Body of pancreas (tissue), 4 donors: ENCODE measurements around the gene MUC5B. TPM values are rescaled to one million over a fixed set of nuclear protein-coding genes. Genes with fewer than 3 reads are reported as not detected.

ENCODE experiments used
- ATAC-seq: fragments of 150-250 bp; one replicate; pipeline ENCODE4 v1.9.1; 2016
- DNase-seq, 4 donors: peaks; one replicate each; pipeline ENCODE4 v3.0.0-alpha.2; 2019
- H3K27ac ChIP-seq, 4 donors: fragments of 200-600 bp; sonication (generic); 1 replicate in 3 of 4; 2 replicates in 1 of 4; pipeline versions ENCODE4 v1.5.1 to v1.6.1; 2016 to 2019; ENCODE audit warnings: mild to moderate bottlenecking in 1 of 4, mixed read lengths in 1 of 4, moderate library complexity in 1 of 4
- H3K27me3 ChIP-seq, 2 donors: fragments of 200-600 bp; sonication (generic); one replicate each; pipeline ENCODE4 v1.6.0; 2016; ENCODE audit warnings: mild to moderate bottlenecking in 1 of 2
- H3K36me3 ChIP-seq, 2 donors: fragments of 200-600 bp; sonication (generic); replicated peaks in 1 of 2; 2 replicates each; pipeline ENCODE4 v1.5.1; 2016; ENCODE audit warnings: low read depth in 2 of 2; ENCODE audit not compliant: insufficient read depth in 1 of 2
- H3K4me1 ChIP-seq: fragments of 200-600 bp; sonication (generic); one replicate; pipeline ENCODE4 v1.6.0; 2016
- H3K4me3 ChIP-seq, 2 donors: fragments of 200-600 bp; sonication (generic); 1 replicate in 1 of 2; 2 replicates in 1 of 2; pipeline ENCODE4 v1.5.1; 2016 to 2019
- H3K9me3 ChIP-seq, 3 donors: fragments of 200-600 bp; sonication (generic); 1 replicate in 2 of 3; 2 replicates in 1 of 3; pipeline ENCODE4 v1.5.1; 2016
- CTCF ChIP-seq, 7 experiments: fragments of 450-650 bp in 4 of 7; fragments of 200-600 bp in 3 of 7; sonication (generic) in 3 of 7; IDR thresholded peaks; one replicate each; pipeline ENCODE4 v1.5.1; 2016 to 2019; ENCODE audit warnings: antibody characterized with exemption in 7 of 7
- POLR2A ChIP-seq, 3 donors: fragments of 450-650 bp; IDR thresholded peaks; one replicate each; pipeline ENCODE4 v1.6.1; 2016; ENCODE audit warnings: antibody characterized with exemption in 3 of 3, mild to moderate bottlenecking in 2 of 3
- WGBS, 2 donors: methylation state at CpG; one replicate each; pipeline ENCODE4 v1.1.5; 2017; 5-methylcytosine and 5-hydroxymethylcytosine counted together
- intact Hi-C: fragments of 100-400 bp; cut with DNase I; formaldehyde crosslinking; loops from one replicate; pipeline ENCODE4 v1.15.1; 2023
- total RNA-seq, 2 donors: library from RNA; depleted of rRNA; stranded (reverse); fragments of >200 nt; gene quantifications; one replicate each; pipeline ENCODE4 v1.1.0, GENCODE V29; 2016

MUC5B gene
- total RNA-seq, 2 donors from 2014 or later, result 4.6 to 11.4 TPM

GRCh38 chr11:1276041-1276790 lies 53.4 kb downstream of the MUC5B start:
- peaks cover 12 to 18% of the 10 kb centered on the region in 2 donors for H3K36me3 ChIP-seq
- H3K27me3 ChIP-seq, result no peaks in the 10 kb centered on the region
- H3K4me3 ChIP-seq, result no peak overlapping the region
- WGBS, 2 donors, result 84 to 85% methylated on average over 11 to 30 of the region's 32 CpGs
- no peak for TF ChIP-seq CTCF (IDR thresholded peaks at IDR 0.05)
- no peak for TF ChIP-seq POLR2A (IDR thresholded peaks at IDR 0.05)
- ATAC-seq, result no peak
- H3K27ac ChIP-seq, result no peak overlapping the region
- intact Hi-C loops, result no loop called here
- DNase-seq, result no peak
- H3K9me3 ChIP-seq, result no peaks in the 10 kb centered on the region
- H3K4me1 ChIP-seq, result no peaks in the 10 kb centered on the region

GRCh38 chr11:1276866-1277615 lies 54.2 kb downstream of the MUC5B start:
- Histone ChIP-seq H3K27me3 (no peaks in the 10 kb centered on the region), H3K36me3 (peaks cover 12 to 23% of the 10 kb centered on the region in 2 donors), H3K27ac (no peak overlapping the region), H3K4me3 (no peak overlapping the region), H3K4me1 (no peaks in the 10 kb centered on the region), H3K9me3 (no peaks in the 10 kb centered on the region)
- TF ChIP-seq POLR2A (IDR thresholded peaks at IDR 0.05) (no peak), CTCF (IDR thresholded peaks at IDR 0.05) (no peak)
- ATAC-seq, result no peak
- 91 to 92% methylated on average over 34 to 37 of the region's 37 CpGs for WGBS, 2 donors
- intact Hi-C loops, result no loop called here
- DNase-seq, result no peak

- Histone ChIP-seq H3K4me1 (no peaks in the 10 kb centered on the region), H3K27ac (no peak overlapping the region), H3K36me3 (peaks cover 12 to 23% of the 10 kb centered on the region in 2 donors), H3K27me3 (no peaks in the 10 kb centered on the region), H3K4me3 (no peak overlapping the region), H3K9me3 (no peaks in the 10 kb centered on the region)
- ATAC-seq, result no peak
- TF ChIP-seq POLR2A (IDR thresholded peaks at IDR 0.05) (no peak), CTCF (IDR thresholded peaks at IDR 0.05) (no peak)
- DNase-seq, result no peak
- WGBS, 2 donors, result 92 to 93% methylated on average over 4 to 27 of the region's 27 CpGs
- intact Hi-C loops, result no loop called here
Observed at GRCh38 chr11:1277936-1278512, 55.2 kb downstream of the MUC5B start.

- Histone ChIP-seq H3K36me3 (peaks cover 12 to 26% of the 10 kb centered on the region in 2 donors), H3K4me3 (no peak overlapping the region), H3K4me1 (no peaks in the 10 kb centered on the region), H3K27me3 (no peaks in the 10 kb centered on the region), H3K27ac (no peak overlapping the region), H3K9me3 (no peaks in the 10 kb centered on the region)
- intact Hi-C loops, result no loop called here
- WGBS, 2 donors, result 94 to 95% methylated on average over 16 to 40 of the region's 40 CpGs
- ATAC-seq, result no peak
- DNase-seq, result no peak
- no peak for TF ChIP-seq POLR2A (IDR thresholded peaks at IDR 0.05)
- TF ChIP-seq CTCF (IDR thresholded peaks at IDR 0.05), result no peak
Observed at GRCh38 chr11:1278766-1279673, 56.2 kb downstream of the MUC5B start.
